HG03280 (cell line): ENCODE measurements around the gene MCTP1.
"Not testable (repeated sequence)": the region's sequence is repeated elsewhere in the genome, so short reads cannot be mapped to it uniquely, and the experiment has no call there.

ENCODE experiments used
- ATAC-seq: cut with Tn5 transposase; IDR thresholded peaks from one replicate; pipeline ENCODE4 v1.9.1; 2021; ENCODE audit warnings: mild to moderate bottlenecking, moderate library complexity; ENCODE audit not compliant: unreplicated experiment

Gene MCTP1

GRCh38 chr5:95256446-95256845, 28.4 kb downstream of the MCTP1 start:
- no peak for ATAC-seq

GRCh38 chr5:95252801-95253200, 32.1 kb downstream of the MCTP1 start:
- no peak for ATAC-seq

- no peak for ATAC-seq
Observed at GRCh38 chr5:95251185-95251584, 33.7 kb downstream of the MCTP1 start.

GRCh38 chr5:95244479-95244878, 40.4 kb downstream of the MCTP1 start:
- ATAC-seq, result no peak

GRCh38 chr5:95241635-95242034, 43.3 kb downstream of the MCTP1 start:
- ATAC-seq, result peak; percentile 84

- no peak for ATAC-seq
Observed at GRCh38 chr5:95241161-95241560, 43.7 kb downstream of the MCTP1 start.

GRCh38 chr5:95238560-95239325, 46.2 kb downstream of the MCTP1 start:
- no peak for ATAC-seq

- ATAC-seq, result no peak
Observed at GRCh38 chr5:95237324-95237723, 47.6 kb downstream of the MCTP1 start.

- ATAC-seq, result no peak
Observed at GRCh38 chr5:95235439-95235982, 49.4 kb downstream of the MCTP1 start.

- no peak for ATAC-seq
Observed at GRCh38 chr5:95229646-95230045, 55.2 kb downstream of the MCTP1 start.

GRCh38 chr5:95224701-95225459, 60.0 kb downstream of the MCTP1 start:
- no peak for ATAC-seq

GRCh38 chr5:95223566-95224258, 61.2 kb downstream of the MCTP1 start:
- ATAC-seq, result no peak

- ATAC-seq, result no peak
Observed at GRCh38 chr5:95222836-95223235, 62.1 kb downstream of the MCTP1 start.

- ATAC-seq, result no peak
Observed at GRCh38 chr5:95221234-95221633, 63.7 kb downstream of the MCTP1 start.

- ATAC-seq, result no peak
Observed at GRCh38 chr5:95220381-95220780, 64.5 kb downstream of the MCTP1 start.

GRCh38 chr5:95219411-95219810, 65.5 kb downstream of the MCTP1 start:
- ATAC-seq, result no peak

- ATAC-seq, result no peak
Observed at GRCh38 chr5:95217881-95218280, 67.0 kb downstream of the MCTP1 start.

- ATAC-seq, result no peak
Observed at GRCh38 chr5:95217351-95217750, 67.5 kb downstream of the MCTP1 start.

GRCh38 chr5:95216136-95216955, 68.5 kb downstream of the MCTP1 start:
- no peak for ATAC-seq

- ATAC-seq, result not testable (repeated sequence)
Observed at GRCh38 chr5:95207811-95208210, 77.1 kb downstream of the MCTP1 start.

- no peak for ATAC-seq
Observed at GRCh38 chr5:95194856-95195255, 90.0 kb downstream of the MCTP1 start.
